CD14-positive monocyte (primary cell): ENCODE data around the gene ZNF682. TPM values are rescaled to one million over a fixed set of nuclear protein-coding genes. Genes with fewer than 3 reads are reported as not detected.

ENCODE experiments used
- DNase-seq, 3 donors: peaks; one replicate each; pipeline ENCODE4 v3.0.0-alpha.2; 2011 to 2022
- H2AFZ ChIP-seq: 2 replicates; pipeline ENCODE4 v1.6.0; 2012; ENCODE audit warnings: mild to moderate bottlenecking, low read depth, low read length, inconsistent platforms; ENCODE audit not compliant: insufficient read depth, poor library complexity, severe bottlenecking
- H3K27ac ChIP-seq, 2 donors: 1 replicate in 1 of 2; 2 replicates in 1 of 2; pipeline ENCODE4 v1.5.1; 2012 to 2013; ENCODE audit warnings: low read length in 2 of 2, control low read depth in 1 of 2, inconsistent platforms in 1 of 2, low read depth in 1 of 2, mild to moderate bottlenecking in 1 of 2
- H3K27me3 ChIP-seq, 2 donors: one replicate each; pipeline versions ENCODE4 v1.6.0 to v1.6.1; 2011 to 2013; ENCODE audit warnings: low read length in 2 of 2; ENCODE audit not compliant: control insufficient read depth in 2 of 2, insufficient read depth in 2 of 2
- H3K36me3 ChIP-seq, 2 donors: replicated peaks in 1 of 2; 1 replicate in 1 of 2; 2 replicates in 1 of 2; pipeline versions ENCODE4 v1.5.1 to v1.6.1; 2012 to 2013; ENCODE audit warnings: low read length in 2 of 2, control low read depth in 1 of 2, inconsistent platforms in 1 of 2, mild to moderate bottlenecking in 1 of 2; ENCODE audit not compliant: insufficient read depth in 2 of 2, control insufficient read depth in 1 of 2
- H3K4me1 ChIP-seq, 2 donors: 1 replicate in 1 of 2; 2 replicates in 1 of 2; pipeline versions ENCODE4 v1.5.1 to v1.6.1; 2012 to 2013; ENCODE audit warnings: low read length in 2 of 2, control low read depth in 1 of 2, inconsistent platforms in 1 of 2, mild to moderate bottlenecking in 1 of 2, moderate library complexity in 1 of 2; ENCODE audit not compliant: insufficient read depth in 2 of 2, control insufficient read depth in 1 of 2
- H3K4me2 ChIP-seq: replicated peaks from 2 replicates; pipeline ENCODE3; 2012; ENCODE audit warnings: low read length, moderate library complexity, mild to moderate bottlenecking; ENCODE audit not compliant: poor library complexity, severe bottlenecking; ENCODE audit errors: extremely low read depth
- H3K4me3 ChIP-seq, 3 experiments: fragments of 200-600 bp in 1 of 3; sonication (generic) in 1 of 3; replicated peaks in 1 of 3; 1 replicate in 2 of 3; 2 replicates in 1 of 3; pipeline ENCODE4 v1.5.1; 2011 to 2013; ENCODE audit warnings: low read length in 3 of 3, mild to moderate bottlenecking in 3 of 3, control low read depth in 2 of 3, low read depth in 2 of 3, inconsistent platforms in 1 of 3, moderate library complexity in 1 of 3
- H3K79me2 ChIP-seq: 2 replicates; pipeline ENCODE4 v1.6.0; 2012; ENCODE audit warnings: mild to moderate bottlenecking, control low read depth, inconsistent platforms, low read length, moderate library complexity; ENCODE audit not compliant: insufficient read depth
- H3K9ac ChIP-seq: 2 replicates; pipeline ENCODE4 v1.6.0; 2017; ENCODE audit warnings: low read length, mild to moderate bottlenecking; ENCODE audit not compliant: insufficient read depth, poor library complexity, severe bottlenecking
- H3K9me3 ChIP-seq, 2 donors: replicated peaks in 1 of 2; 1 replicate in 1 of 2; 2 replicates in 1 of 2; pipeline versions ENCODE4 v1.5.1 to v1.6.1; 2012 to 2013; ENCODE audit warnings: low read length in 2 of 2, control low read depth in 1 of 2; ENCODE audit not compliant: control insufficient read depth in 1 of 2, insufficient read depth in 1 of 2
- H4K20me1 ChIP-seq: 2 replicates; pipeline ENCODE4 v1.6.0; 2012; ENCODE audit warnings: mild to moderate bottlenecking, low read length, control low read depth, moderate library complexity; ENCODE audit not compliant: insufficient read depth
- H3K27ac Mint-ChIP-seq, 7 donors: one replicate each; pipeline ENCODE4 v1.8.0; 2020; ENCODE audit warnings: mild to moderate bottlenecking in 7 of 7, mixed read lengths in 7 of 7, moderate library complexity in 6 of 7, inconsistent platforms in 2 of 7
- H3K27me3 Mint-ChIP-seq, 3 donors: one replicate each; pipeline ENCODE4 v1.8.0; 2021 to 2022; ENCODE audit warnings: low read depth in 3 of 3, mild to moderate bottlenecking in 3 of 3, mixed read lengths in 3 of 3, moderate library complexity in 3 of 3, inconsistent platforms in 1 of 3
- H3K36me3 Mint-ChIP-seq, 2 donors: one replicate each; pipeline ENCODE4 v1.8.0; 2020; ENCODE audit warnings: mixed read lengths in 2 of 2, inconsistent platforms in 1 of 2, mild to moderate bottlenecking in 1 of 2
- H3K4me1 Mint-ChIP-seq: one replicate; pipeline ENCODE4 v1.8.0; 2020; ENCODE audit warnings: mild to moderate bottlenecking, mixed read lengths
- H3K4me3 Mint-ChIP-seq, 2 donors: one replicate each; pipeline ENCODE4 v1.8.0; 2020; ENCODE audit warnings: mild to moderate bottlenecking in 2 of 2, mixed read lengths in 2 of 2, moderate library complexity in 1 of 2
- H3K9me3 Mint-ChIP-seq, 7 donors: one replicate each; pipeline ENCODE4 v1.8.0; 2020 to 2022; ENCODE audit warnings: mixed read lengths in 7 of 7, mild to moderate bottlenecking in 6 of 7, moderate library complexity in 6 of 7, inconsistent platforms in 2 of 7
- WGBS: methylation state at CpG from one replicate; pipeline ENCODE4 v1.1.5; 2013; ENCODE audit warnings: missing lambda C conversion rate; ENCODE audit not compliant: insufficient coverage; 5-methylcytosine and 5-hydroxymethylcytosine counted together
- intact Hi-C, 2 donors: fragments of 100-400 bp; cut with micrococcal nuclease; formaldehyde crosslinking; loops; one replicate each; pipeline versions ENCODE4 v1.15.0 to v1.15.1; 2023
- polyA plus RNA-seq, 3 donors: library from polyadenylated mRNA; depleted of rRNA in 1 of 3; unstranded in 2 of 3; stranded (reverse) in 1 of 3; fragments of 300-500 nt in 2 of 3; fragments of >200 nt in 1 of 3; fragmentation: Illumina TruSeq in 2 of 3; gene quantifications; 1 replicate in 2 of 3; 2 replicates in 1 of 3; pipeline ENCODE4 v1.2.3, GENCODE V29; 2012 to 2021
- TF ChIP-seq, protein P1 (sequence below): fragments of 200-600 bp; IDR thresholded peaks from one replicate; pipeline ENCODE4 v1.8.0; 2022; ENCODE audit warnings: antibody characterized with exemption, mild to moderate bottlenecking

ZNF682 gene
- polyA plus RNA-seq, 3 donors = 0.48 to 1.7 TPM; not detected in 1

DNA sequence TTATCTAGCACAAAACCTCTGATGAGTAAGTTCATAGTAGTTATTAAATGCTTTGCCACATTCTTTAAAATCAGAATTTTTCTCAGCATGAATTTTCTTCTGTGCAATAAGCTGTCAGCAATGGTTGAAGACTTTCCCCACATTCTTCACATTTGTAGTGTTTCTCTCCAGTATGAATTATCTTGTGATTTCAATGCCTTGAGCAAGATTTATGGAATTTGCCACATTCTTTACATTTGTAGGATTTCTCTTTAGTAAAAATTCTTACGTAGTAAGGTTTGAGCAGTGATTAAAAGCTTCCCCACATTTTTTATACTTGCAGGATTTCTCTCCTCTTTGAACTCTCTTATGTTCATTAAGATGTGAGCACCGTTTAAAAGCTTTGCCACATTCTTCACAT is 33.6 kb downstream of the ZNF682 start:
- H3K9me3 ChIP-seq = peaks cover 58 to 89% of the 10 kb centered on the region in 2 donors

DNA sequence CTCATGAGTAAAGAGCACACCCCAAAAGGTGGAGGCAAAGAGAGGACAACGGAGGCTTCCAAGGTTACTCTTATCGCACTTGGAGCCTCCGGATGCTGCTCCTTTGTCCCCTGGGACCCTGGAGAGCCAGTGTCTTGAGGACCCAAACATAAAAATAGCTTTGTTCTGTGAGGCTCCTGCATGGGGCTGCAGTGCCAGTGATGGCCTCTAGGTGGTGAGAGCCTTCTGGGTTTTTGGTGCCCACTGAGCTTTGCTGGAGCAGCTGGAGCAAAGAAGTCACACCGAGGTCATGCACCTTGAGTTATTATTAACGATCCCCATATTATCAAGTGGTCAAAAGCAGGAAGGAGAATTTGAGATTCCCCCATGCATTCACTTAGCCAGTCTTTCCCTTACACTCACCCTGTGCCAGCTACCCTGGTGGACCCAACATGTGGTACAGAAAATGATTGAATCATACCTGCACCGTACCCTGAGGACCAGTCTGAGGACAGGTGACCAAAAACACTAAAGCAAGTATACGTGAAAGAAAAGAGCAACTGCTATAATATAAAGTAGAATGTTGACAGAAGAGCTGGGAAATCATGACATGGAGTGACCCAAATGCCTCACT is 41.5 kb downstream of the ZNF682 start:
- intact Hi-C loops = no loop called here

More for the DNA sequence above, 33.6 kb downstream of the ZNF682 start:
- Mint-ChIP-seq H3K27me3 (no peaks in the 10 kb centered on the region), H3K27ac (no peak overlapping the region), H3K36me3 (peaks cover 15 to 23% of the 10 kb centered on the region in 2 donors), H3K4me1 (no peaks in the 10 kb centered on the region), H3K9me3 (peaks cover 36 to 88% (median 74%) of the 10 kb centered on the region in 7 donors), H3K4me3 (no peak overlapping the region)
- Histone ChIP-seq H3K9ac (no peak overlapping the region), H3K27ac (no peak overlapping the region), H3K4me3 (peak overlapping the region in 1 of 3 experiments; percentile 26), H3K27me3 (no peaks in the 10 kb centered on the region), H4K20me1 (no peaks in the 10 kb centered on the region), H3K4me2 (no peak overlapping the region), H2AFZ (no peak overlapping the region), H3K79me2 (no peaks in the 10 kb centered on the region), H3K4me1 (no peaks in the 10 kb centered on the region), H3K36me3 (peaks cover 2 to 29% of the 10 kb centered on the region in 2 donors)
- intact Hi-C loops = no loop called here
- TF ChIP-seq, protein P1, sequence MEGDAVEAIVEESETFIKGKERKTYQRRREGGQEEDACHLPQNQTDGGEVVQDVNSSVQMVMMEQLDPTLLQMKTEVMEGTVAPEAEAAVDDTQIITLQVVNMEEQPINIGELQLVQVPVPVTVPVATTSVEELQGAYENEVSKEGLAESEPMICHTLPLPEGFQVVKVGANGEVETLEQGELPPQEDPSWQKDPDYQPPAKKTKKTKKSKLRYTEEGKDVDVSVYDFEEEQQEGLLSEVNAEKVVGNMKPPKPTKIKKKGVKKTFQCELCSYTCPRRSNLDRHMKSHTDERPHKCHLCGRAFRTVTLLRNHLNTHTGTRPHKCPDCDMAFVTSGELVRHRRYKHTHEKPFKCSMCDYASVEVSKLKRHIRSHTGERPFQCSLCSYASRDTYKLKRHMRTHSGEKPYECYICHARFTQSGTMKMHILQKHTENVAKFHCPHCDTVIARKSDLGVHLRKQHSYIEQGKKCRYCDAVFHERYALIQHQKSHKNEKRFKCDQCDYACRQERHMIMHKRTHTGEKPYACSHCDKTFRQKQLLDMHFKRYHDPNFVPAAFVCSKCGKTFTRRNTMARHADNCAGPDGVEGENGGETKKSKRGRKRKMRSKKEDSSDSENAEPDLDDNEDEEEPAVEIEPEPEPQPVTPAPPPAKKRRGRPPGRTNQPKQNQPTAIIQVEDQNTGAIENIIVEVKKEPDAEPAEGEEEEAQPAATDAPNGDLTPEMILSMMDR = no peak
- DNase-seq = no peak
- no CpG with 5 or more reads among the region's 2 CpGs for WGBS

More for the DNA sequence above, 41.5 kb downstream of the ZNF682 start:
- Histone ChIP-seq H3K27me3 (no peaks in the 10 kb centered on the region), H3K4me3 (no peak overlapping the region), H2AFZ (no peak overlapping the region), H3K36me3 (no peaks in the 10 kb centered on the region), H3K9me3 (peaks cover 62 to 76% of the 10 kb centered on the region in 2 donors), H3K79me2 (no peaks in the 10 kb centered on the region), H3K4me1 (no peaks in the 10 kb centered on the region), H3K27ac (no peak overlapping the region), H4K20me1 (no peaks in the 10 kb centered on the region), H3K9ac (no peak overlapping the region), H3K4me2 (no peak overlapping the region)
- DNase-seq = no peak
- Mint-ChIP-seq H3K4me3 (no peak overlapping the region), H3K27me3 (no peaks in the 10 kb centered on the region), H3K27ac (no peak overlapping the region), H3K36me3 (no peaks in the 10 kb centered on the region), H3K9me3 (peaks cover 20 to 85% (median 55%) of the 10 kb centered on the region in 7 donors), H3K4me1 (no peaks in the 10 kb centered on the region)
- WGBS = 88% methylated on average over 5 of the region's 7 CpGs
- TF ChIP-seq, protein P1 = peak; percentile 47
